DND-41 (cell line): Measurements from ENCODE around the gene CIC.

Experiments used
- ATAC-seq: fragments of 200-7000 bp; cut with Tn5 transposase; 3 replicates; pipeline ENCODE4 v1.9.1; 2021; ENCODE audit warnings: low read depth; ENCODE audit not compliant: insufficient read depth
- DNase-seq: peaks from one replicate; pipeline ENCODE4 v3.0.0-alpha.2; 2020
- H2AFZ ChIP-seq: 2 replicates; pipeline ENCODE4 v1.6.0; 2012; ENCODE audit warnings: low read depth, low read length
- H3K27ac ChIP-seq: 2 replicates; pipeline ENCODE4 v1.5.1; 2012; ENCODE audit warnings: low read length, inconsistent platforms
- H3K27me3 ChIP-seq: fragments of 200-600 bp; sonication (generic); 2 replicates; pipeline ENCODE4 v1.6.0; 2012; ENCODE audit warnings: low read length, mild to moderate bottlenecking, inconsistent platforms; ENCODE audit not compliant: insufficient read depth, poor library complexity
- H3K36me3 ChIP-seq: 2 replicates; pipeline ENCODE4 v1.5.1; 2012; ENCODE audit warnings: low read length, inconsistent platforms; ENCODE audit not compliant: insufficient read depth
- H3K4me1 ChIP-seq: 2 replicates; pipeline ENCODE4 v1.5.1; 2012; ENCODE audit warnings: mild to moderate bottlenecking, low read length; ENCODE audit not compliant: insufficient read depth
- H3K4me2 ChIP-seq: 2 replicates; pipeline ENCODE4 v1.6.0; 2012; ENCODE audit warnings: mild to moderate bottlenecking, moderate library complexity, low read length, inconsistent platforms; ENCODE audit not compliant: insufficient read depth
- H3K4me3 ChIP-seq, 2 experiments: fragments of 200-600 bp in 1 of 2; shearing (Covaris generic) in 1 of 2; 2 replicates each; pipeline ENCODE4 v1.5.1; 2012 to 2016; ENCODE audit warnings: inconsistent platforms in 2 of 2, low read length in 2 of 2, mild to moderate bottlenecking in 2 of 2, low read depth in 1 of 2, moderate library complexity in 1 of 2
- H3K79me2 ChIP-seq: 2 replicates; pipeline ENCODE4 v1.6.0; 2012; ENCODE audit warnings: low read length, inconsistent platforms; ENCODE audit not compliant: insufficient read depth
- H3K9ac ChIP-seq: 2 replicates; pipeline ENCODE4 v1.6.0; 2012; ENCODE audit warnings: low read depth, mild to moderate bottlenecking, inconsistent platforms, low read length, moderate library complexity
- H3K9me3 ChIP-seq: 2 replicates; pipeline ENCODE4 v1.5.1; 2012; ENCODE audit warnings: low read length, moderate library complexity, mild to moderate bottlenecking, inconsistent platforms; ENCODE audit not compliant: insufficient read depth, severe bottlenecking
- H4K20me1 ChIP-seq: 2 replicates; pipeline ENCODE4 v1.6.0; 2012; ENCODE audit warnings: low read length; ENCODE audit not compliant: insufficient read depth
- EZH2 ChIP-seq: IDR thresholded peaks from 3 replicates; pipeline ENCODE4 v1.6.1; 2012; ENCODE audit warnings: borderline replicate concordance, low read depth, mild to moderate bottlenecking, moderate library complexity, low read length, inconsistent platforms; ENCODE audit not compliant: severe bottlenecking
- TF ChIP-seq, protein P1 (sequence below): IDR thresholded peaks from 2 replicates; pipeline ENCODE4 v1.5.1; 2012; ENCODE audit warnings: borderline replicate concordance, low read length, moderate library complexity, mild to moderate bottlenecking; ENCODE audit not compliant: poor library complexity, severe bottlenecking; ENCODE audit errors: extremely low read depth

CIC gene

DNA sequence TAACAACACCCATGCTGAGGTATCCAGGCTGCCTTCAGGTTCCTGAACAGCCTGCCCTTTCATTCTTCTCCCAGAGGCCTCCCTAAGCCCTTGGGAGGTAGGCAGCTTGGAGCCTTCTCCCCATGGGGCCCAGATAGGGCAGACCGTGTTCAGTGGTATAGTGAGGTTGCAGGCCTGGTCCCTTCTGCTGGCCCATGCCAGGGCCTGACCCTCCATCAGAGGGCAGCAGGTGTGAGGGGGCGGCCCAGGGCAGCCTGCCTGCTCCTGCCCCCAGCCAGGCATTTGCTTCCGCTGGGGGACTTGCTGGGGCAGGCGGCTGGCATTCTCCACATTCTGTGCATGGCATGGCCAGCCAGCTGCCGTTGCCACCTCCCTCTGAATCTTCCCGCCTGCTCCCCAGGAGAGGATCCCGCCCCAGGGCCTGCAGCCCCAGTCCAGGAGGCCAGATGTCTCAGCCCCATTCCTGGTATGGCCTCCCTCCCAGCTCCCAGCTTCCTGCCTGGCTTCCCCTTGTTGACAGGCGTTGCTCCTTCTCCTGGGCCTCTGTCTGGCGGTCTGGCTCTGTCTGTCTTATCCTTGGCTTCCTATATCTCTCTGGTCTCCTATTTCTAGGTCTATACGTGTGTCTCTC is 8.9 kb downstream of the CIC start:
- H4K20me1 ChIP-seq: 0 out of 2 replicates have a peak, but pooled peaks cover 2% of the 10 kb centered on the region
- H3K79me2 ChIP-seq: peaks cover 21% of the 10 kb centered on the region
- DNase-seq: no peak

DNA sequence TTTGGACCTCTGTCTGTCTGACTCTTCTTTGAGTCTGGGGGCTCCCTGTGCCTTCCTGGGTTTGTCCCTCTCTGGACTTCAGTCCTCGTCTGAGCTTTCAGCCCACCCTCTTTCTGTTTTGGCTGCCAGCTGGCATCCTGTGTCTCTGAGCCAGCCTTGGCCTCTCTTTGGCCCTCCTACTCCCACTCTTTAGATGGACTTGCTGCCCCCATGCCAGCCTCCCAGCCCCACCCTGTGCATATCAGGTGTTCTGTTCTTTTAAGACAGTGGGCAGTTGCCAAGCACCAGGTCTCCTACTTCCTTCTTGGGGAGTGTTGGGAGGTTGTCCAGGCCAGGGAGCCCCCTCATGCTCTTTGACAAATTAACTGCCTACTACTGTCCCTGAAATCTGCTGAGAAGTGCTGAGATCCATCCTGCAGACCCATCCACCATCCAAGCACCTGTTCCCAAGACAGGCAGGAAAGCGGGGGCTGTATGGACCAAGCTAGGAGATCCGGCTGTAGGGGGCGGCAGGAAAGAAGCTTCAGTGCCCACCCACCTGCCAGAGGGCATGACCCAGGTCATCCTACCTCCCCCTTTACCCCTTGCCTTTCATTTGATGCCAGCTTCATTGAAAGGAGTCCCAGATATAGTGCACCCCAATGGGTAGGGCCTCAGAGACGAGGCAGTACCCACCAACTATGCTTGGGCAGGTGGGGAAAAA is 9.6 kb downstream of the CIC start:
- Histone ChIP-seq H3K4me1 (peaks cover 47% of the 10 kb centered on the region), H3K4me2 (peak overlapping the region; percentile 76), H3K9ac (peak overlapping the region; percentile 79), H3K9me3 (no peaks in the 10 kb centered on the region), H3K4me3 (peak overlapping the region in 1 of 2 experiments; percentile 73; a peak in 2 of 4 replicates), H3K27ac (peak overlapping the region; percentile 87), H2AFZ (no peak overlapping the region), H3K79me2 (peaks cover 25% of the 10 kb centered on the region), H3K36me3 (peaks cover 18% of the 10 kb centered on the region), H3K27me3 (no peaks in the 10 kb centered on the region), H4K20me1 (0 out of 2 replicates have a peak, but pooled peaks cover 7% of the 10 kb centered on the region)
- DNase-seq (no peak), ATAC-seq (no peak)
- TF ChIP-seq EZH2: no peak
- TF ChIP-seq, protein P1, sequence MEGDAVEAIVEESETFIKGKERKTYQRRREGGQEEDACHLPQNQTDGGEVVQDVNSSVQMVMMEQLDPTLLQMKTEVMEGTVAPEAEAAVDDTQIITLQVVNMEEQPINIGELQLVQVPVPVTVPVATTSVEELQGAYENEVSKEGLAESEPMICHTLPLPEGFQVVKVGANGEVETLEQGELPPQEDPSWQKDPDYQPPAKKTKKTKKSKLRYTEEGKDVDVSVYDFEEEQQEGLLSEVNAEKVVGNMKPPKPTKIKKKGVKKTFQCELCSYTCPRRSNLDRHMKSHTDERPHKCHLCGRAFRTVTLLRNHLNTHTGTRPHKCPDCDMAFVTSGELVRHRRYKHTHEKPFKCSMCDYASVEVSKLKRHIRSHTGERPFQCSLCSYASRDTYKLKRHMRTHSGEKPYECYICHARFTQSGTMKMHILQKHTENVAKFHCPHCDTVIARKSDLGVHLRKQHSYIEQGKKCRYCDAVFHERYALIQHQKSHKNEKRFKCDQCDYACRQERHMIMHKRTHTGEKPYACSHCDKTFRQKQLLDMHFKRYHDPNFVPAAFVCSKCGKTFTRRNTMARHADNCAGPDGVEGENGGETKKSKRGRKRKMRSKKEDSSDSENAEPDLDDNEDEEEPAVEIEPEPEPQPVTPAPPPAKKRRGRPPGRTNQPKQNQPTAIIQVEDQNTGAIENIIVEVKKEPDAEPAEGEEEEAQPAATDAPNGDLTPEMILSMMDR: no peak

More for the DNA sequence above, 8.9 kb downstream of the CIC start:
- TF ChIP-seq, protein P1: no peak
- no peak for TF ChIP-seq EZH2
- Histone ChIP-seq H3K27ac (peak overlapping the region; percentile 87; the same call in 1 of the 2 replicates), H3K36me3 (peaks cover 24% of the 10 kb centered on the region), H3K27me3 (no peaks in the 10 kb centered on the region), H3K9ac (peak overlapping the region; percentile 79; the same call in 1 of the 2 replicates), H3K4me1 (peaks cover 40% of the 10 kb centered on the region), H3K9me3 (no peaks in the 10 kb centered on the region), H3K4me2 (no peak overlapping the region), H2AFZ (no peak overlapping the region), H3K4me3 (no peak overlapping the region)
- no peak for ATAC-seq

DNA sequence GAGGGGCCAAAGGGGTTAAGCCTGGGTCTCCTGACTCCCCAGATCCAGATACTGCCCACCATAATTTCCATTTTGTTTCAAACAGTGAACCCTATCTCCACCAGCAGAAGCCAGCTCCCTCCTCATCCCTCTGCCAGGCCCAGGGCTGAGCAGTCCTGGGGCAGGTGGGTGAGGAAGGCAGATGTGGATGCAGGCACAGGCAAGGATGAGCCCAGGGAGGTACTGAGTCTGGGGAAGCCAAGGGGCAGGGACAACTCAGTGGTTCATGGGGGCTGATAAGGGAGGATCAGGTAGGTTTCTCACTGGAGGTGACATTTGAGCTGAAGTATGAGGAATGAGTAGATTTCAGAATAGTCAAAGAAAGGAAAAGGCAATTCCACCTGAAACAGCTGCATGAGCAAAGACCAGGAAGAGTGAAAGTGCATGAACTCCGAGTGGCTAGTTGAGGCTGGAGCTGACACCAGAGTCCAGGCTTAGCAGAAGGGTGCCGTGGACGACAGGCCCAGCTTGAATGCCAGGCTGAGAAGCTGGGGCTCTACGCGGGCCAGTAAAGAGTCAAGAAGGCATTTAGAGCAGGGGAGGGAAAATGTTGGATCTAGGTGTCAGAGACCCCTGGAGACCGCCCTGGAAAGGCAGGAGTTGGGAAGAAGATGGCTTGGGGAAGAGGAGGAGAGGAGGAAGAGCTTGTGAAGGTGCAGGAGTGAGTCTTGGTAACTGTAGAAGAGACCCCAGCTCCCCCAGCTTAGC is 10.3 kb downstream of the CIC start:
- no peaks in the 10 kb centered on the region for H3K27me3 ChIP-seq
- H3K36me3 ChIP-seq: peaks cover 10% of the 10 kb centered on the region
- 0 out of 2 replicates have a peak, but pooled peaks cover 7% of the 10 kb centered on the region for H4K20me1 ChIP-seq
- TF ChIP-seq, protein P1: no peak
- peak overlapping the region; percentile 53 to 73; a peak in 3 of 4 replicates for H3K4me3 ChIP-seq
- DNase-seq (no peak), ATAC-seq (no peak)
- peak overlapping the region; percentile 76 for H3K4me2 ChIP-seq
- peak overlapping the region; percentile 79 for H3K9ac ChIP-seq
- H2AFZ ChIP-seq: peak overlapping the region; percentile 77
- peaks cover 47% of the 10 kb centered on the region for H3K4me1 ChIP-seq
- peak overlapping the region; percentile 87 for H3K27ac ChIP-seq
- no peaks in the 10 kb centered on the region for H3K9me3 ChIP-seq
- H3K79me2 ChIP-seq: peaks cover 25% of the 10 kb centered on the region
